Right lobe of liver (tissue), 6 donors: ENCODE measurements around the gene ARHGAP12. TPM values are rescaled to one million over a fixed set of nuclear protein-coding genes. Genes with fewer than 3 reads are reported as not detected.

Experiments used
- ATAC-seq, 4 donors: fragments of 200-7000 bp; cut with Tn5 transposase; one replicate each; pipeline ENCODE4 v1.9.1; 2020; ENCODE audit warnings: mild to moderate bottlenecking in 4 of 4, moderate library complexity in 4 of 4
- DNase-seq, 3 donors: peaks; one replicate each; pipeline ENCODE4 v3.0.0-alpha.2; 2020
- H3K27ac ChIP-seq, 3 donors: fragments of 200-600 bp; one replicate each; pipeline ENCODE4 v1.8.0; 2022
- H3K27me3 ChIP-seq, 2 donors: fragments of 200-600 bp; one replicate each; pipeline ENCODE4 v1.8.0; 2022
- H3K36me3 ChIP-seq, 4 donors: fragments of 200-600 bp; sonication (generic) in 1 of 4; one replicate each; pipeline versions ENCODE4 v1.5.1 to v1.8.0; 2017 to 2022; ENCODE audit warnings: control low read depth in 1 of 4
- H3K4me1 ChIP-seq, 4 donors: fragments of 200-600 bp; sonication (generic) in 1 of 4; one replicate each; pipeline versions ENCODE4 v1.5.1 to v1.8.0; 2017 to 2022; ENCODE audit warnings: control low read depth in 1 of 4
- H3K4me3 ChIP-seq, 3 donors: fragments of 200-600 bp; one replicate each; pipeline ENCODE4 v1.8.0; 2022
- H3K9me3 ChIP-seq, 4 donors: fragments of 200-600 bp; sonication (generic) in 1 of 4; one replicate each; pipeline versions ENCODE4 v1.5.1 to v1.8.0; 2017 to 2022; ENCODE audit warnings: control low read depth in 1 of 4
- CTCF ChIP-seq, 4 donors: fragments of 200-600 bp in 3 of 4; fragments of 450-650 bp in 1 of 4; IDR thresholded peaks; one replicate each; pipeline versions ENCODE4 v1.5.1 to v1.8.0; 2016 to 2022; ENCODE audit warnings: antibody characterized with exemption in 4 of 4, mild to moderate bottlenecking in 2 of 4
- POLR2A ChIP-seq: fragments of 450-650 bp; IDR thresholded peaks from one replicate; pipeline ENCODE4 v1.6.1; 2017; ENCODE audit warnings: antibody characterized with exemption, mild to moderate bottlenecking
- WGBS: methylation state at CpG from one replicate; pipeline ENCODE4 v1.1.6; 2018; ENCODE audit warnings: low coverage, low lambda C conversion rate; ENCODE audit not compliant: insufficient coverage; ENCODE audit errors: missing lambda C conversion rate; 5-methylcytosine and 5-hydroxymethylcytosine counted together
- intact Hi-C, 2 donors: fragments of 100-400 bp; cut with DNase I; formaldehyde crosslinking; loops; one replicate each; pipeline versions ENCODE4 v1.11.2 to v1.14.1; 2022
- small RNA-seq, 2 experiments: library from RNA; depleted of rRNA; stranded (forward); fragments of <200 nt; gene quantifications; one replicate each; pipeline ENCODE3, GENCODE V24; 2016
- total RNA-seq, 6 experiments: library from RNA; depleted of rRNA in 2 of 6; stranded (reverse); fragments of >200 nt in 2 of 6; fragmentation: NEBNext Ultra II Directional in 3 of 6; extraction: Animal tissue kit (Norgen Biotek cat#: 25700) in 3 of 6; gene quantifications; one replicate each; pipeline versions ENCODE4 v1.1.0 to v1.2.4, GENCODE V29; 2016 to 2023
- donor health status: DM: no; HTN: yes; CAD: no.
- donor health status: DM: no; HTN: no; CAD: no.
- donor health status: DM: no; HTN: no; CAD: no.
- donor health status: DM: no; HTN: yes; CAD: no.
- donor health status: DM: no; HTN: yes; CAD: no.

Gene ARHGAP12
- total RNA-seq, 6 experiments from 2014 or later: 12.1 to 24.8 (median 17.6) TPM

GRCh38 chr10:31756101-31756728 is 172.4 kb downstream of the ARHGAP12 start:
- Histone ChIP-seq H3K4me1 (peaks cover 0 to 33% (median 5%) of the 10 kb centered on the region in 4 donors), H3K4me3 (no peak overlapping the region)
- TF ChIP-seq POLR2A (no peak), CTCF (IDR thresholded peaks at IDR 0.05) (no peak)

More at GRCh38 chr10:31756101-31756728, 172.4 kb downstream of the ARHGAP12 start:
- Histone ChIP-seq H3K36me3 (no peaks in the 10 kb centered on the region), H3K27me3 (no peaks in the 10 kb centered on the region), H3K27ac (no peak overlapping the region), H3K9me3 (no peaks in the 10 kb centered on the region)
- no peak for DNase-seq
- WGBS: 77% methylated on average over 7 of the region's 10 CpGs
- intact Hi-C loops: no loop called here
- no peak for ATAC-seq

Small RNA genes within 50 kb of the gene (small RNA-seq; reads per million reads assigned to genes)
- gene RF00019: 0 reads per million in 2 experiments

Other genes starting within 250 kb of the ARHGAP12 start
- 10 to 100 TPM; 12.8 to 44.4 (median 23.3) TPM for gene KIF5B, start 127.6 kb upstream of the ARHGAP12 start, total RNA-seq